Subcutaneous adipose tissue (tissue), 4 donors: ENCODE measurements around the gene ZNF264. TPM values are rescaled to one million over a fixed set of nuclear protein-coding genes. Genes with fewer than 3 reads are reported as not detected.

Experiments
- small RNA-seq: library from RNA; depleted of rRNA; stranded (forward); fragments of <200 nt; gene quantifications from one replicate; pipeline ENCODE3, GENCODE V24; 2016
- total RNA-seq, 4 donors: library from RNA; depleted of rRNA; stranded (reverse); fragments of >200 nt; gene quantifications; one replicate each; pipeline ENCODE4 v1.1.0, GENCODE V29; 2016
- TF ChIP-seq, protein P1 (sequence below): fragments of 450-650 bp; IDR thresholded peaks from one replicate; pipeline ENCODE4 v1.5.1; 2016; ENCODE audit warnings: low read depth, mild to moderate bottlenecking, control low read depth, antibody characterized with exemption, moderate library complexity

Gene ZNF264
- total RNA-seq, 4 donors from 2014 or later: 14.5 to 50.4 (median 26.3) TPM

DNA sequence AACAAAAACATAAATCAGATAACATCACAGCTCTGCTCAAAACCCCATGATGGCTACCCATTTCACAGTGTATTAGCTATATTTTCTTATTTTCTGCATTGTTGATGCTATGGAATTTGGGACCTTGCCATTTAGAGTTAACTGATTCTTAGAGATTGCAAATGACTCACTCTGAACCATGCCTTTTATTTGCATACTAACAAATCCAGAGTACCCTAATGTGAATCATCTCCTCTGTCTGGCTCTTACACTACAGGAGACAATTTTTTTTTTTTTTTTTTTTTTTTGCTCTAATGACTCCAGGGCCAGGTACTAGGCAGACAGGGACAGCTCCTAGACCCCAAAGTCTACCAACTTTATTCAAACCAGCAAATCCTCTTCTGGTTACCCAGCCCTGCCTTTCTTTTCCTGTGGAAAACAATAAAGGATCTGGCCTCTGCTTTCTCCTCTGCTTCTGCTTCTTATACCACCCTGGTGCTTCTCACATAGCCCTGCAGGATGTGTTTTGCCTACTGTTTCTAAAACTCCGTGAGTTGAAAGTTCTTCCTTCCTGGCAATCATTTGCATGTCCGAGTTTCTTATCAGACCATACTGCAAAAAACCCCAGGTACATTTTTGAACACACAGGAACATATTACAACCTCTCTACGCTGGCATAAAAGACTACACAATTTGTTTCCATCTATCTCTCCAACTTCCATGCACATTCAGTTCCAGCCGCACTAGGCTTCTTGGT lies 78.4 kb downstream of the ZNF264 start:
- TF ChIP-seq, protein P1, sequence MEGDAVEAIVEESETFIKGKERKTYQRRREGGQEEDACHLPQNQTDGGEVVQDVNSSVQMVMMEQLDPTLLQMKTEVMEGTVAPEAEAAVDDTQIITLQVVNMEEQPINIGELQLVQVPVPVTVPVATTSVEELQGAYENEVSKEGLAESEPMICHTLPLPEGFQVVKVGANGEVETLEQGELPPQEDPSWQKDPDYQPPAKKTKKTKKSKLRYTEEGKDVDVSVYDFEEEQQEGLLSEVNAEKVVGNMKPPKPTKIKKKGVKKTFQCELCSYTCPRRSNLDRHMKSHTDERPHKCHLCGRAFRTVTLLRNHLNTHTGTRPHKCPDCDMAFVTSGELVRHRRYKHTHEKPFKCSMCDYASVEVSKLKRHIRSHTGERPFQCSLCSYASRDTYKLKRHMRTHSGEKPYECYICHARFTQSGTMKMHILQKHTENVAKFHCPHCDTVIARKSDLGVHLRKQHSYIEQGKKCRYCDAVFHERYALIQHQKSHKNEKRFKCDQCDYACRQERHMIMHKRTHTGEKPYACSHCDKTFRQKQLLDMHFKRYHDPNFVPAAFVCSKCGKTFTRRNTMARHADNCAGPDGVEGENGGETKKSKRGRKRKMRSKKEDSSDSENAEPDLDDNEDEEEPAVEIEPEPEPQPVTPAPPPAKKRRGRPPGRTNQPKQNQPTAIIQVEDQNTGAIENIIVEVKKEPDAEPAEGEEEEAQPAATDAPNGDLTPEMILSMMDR: no peak

DNA sequence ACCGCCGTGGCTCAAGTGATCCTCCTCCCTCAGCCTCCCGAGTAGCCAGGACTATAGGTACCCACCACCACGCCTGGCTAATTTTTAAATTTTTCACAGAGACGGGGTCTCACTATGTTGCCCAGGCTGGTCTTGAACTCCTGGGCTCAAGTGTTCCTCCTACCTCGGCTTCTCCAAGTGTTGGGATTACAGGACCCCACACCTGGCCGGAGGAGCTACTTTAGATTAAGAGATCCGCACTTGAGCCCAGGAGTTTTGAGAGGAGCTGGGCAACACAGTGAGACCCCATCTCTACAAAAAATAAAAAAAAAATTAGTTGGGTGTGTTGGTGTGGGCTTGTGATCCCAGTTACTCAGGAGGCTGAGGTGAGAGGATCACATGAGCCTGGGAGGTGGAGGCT lies 80.0 kb downstream of the ZNF264 start:
- TF ChIP-seq, protein P1: no peak

Small RNA genes lying within 50 kb of the gene (small RNA-seq; reads per million reads assigned to genes)
- not detected for gene AC025588.3

Other genes with a start within 250 kb of the ZNF264 start
- gene USP29, start 71.5 kb upstream of the ZNF264 start, total RNA-seq: not detected
- gene ZIM3, start 46.3 kb upstream of the ZNF264 start, total RNA-seq: not detected
- not detected for gene DUXA, start 24.0 kb upstream of the ZNF264 start, total RNA-seq
- gene AURKC, start 39.5 kb downstream of the ZNF264 start, total RNA-seq: 1 to 10 TPM in 2 of 4 donors, under 1 TPM in 2; 0.33 to 2.1 (median 0.81) TPM
- gene ZNF805, start 49.1 kb downstream of the ZNF264 start, total RNA-seq: 10 to 100 TPM; 14.6 to 22.6 (median 17.3) TPM
- 10 to 100 TPM; 49.1 to 71.7 (median 61.1) TPM for gene ZNF460, start 89.0 kb downstream of the ZNF264 start, total RNA-seq
- gene ZNF543, start 129.0 kb downstream of the ZNF264 start, total RNA-seq: 1 to 10 TPM; 3.8 to 8.3 (median 7.1) TPM
- 1 to 10 TPM; 6.1 to 9.7 (median 7.0) TPM for gene ZNF304, start 159.8 kb downstream of the ZNF264 start, total RNA-seq
- 10 to 100 TPM in 3 of 4 donors, 1 to 10 TPM in 1; 9.4 to 24.3 (median 22.4) TPM for gene TRAPPC2B, start 172.1 kb downstream of the ZNF264 start, total RNA-seq
- 1 to 10 TPM; 1.1 to 4.8 (median 2.5) TPM for gene ZNF547, start 172.1 kb downstream of the ZNF264 start, total RNA-seq
- gene ZNF548, start 198.4 kb downstream of the ZNF264 start, total RNA-seq: 10 to 100 TPM; 16.6 to 37.4 (median 17.3) TPM
- gene ZNF17, start 219.7 kb downstream of the ZNF264 start, total RNA-seq: 10 to 100 TPM in 3 of 4 donors, 1 to 10 TPM in 1; 8.0 to 14.1 (median 12.4) TPM
- 1 to 10 TPM; 2.9 to 5.1 (median 3.8) TPM for gene ZNF749, start 243.8 kb downstream of the ZNF264 start, total RNA-seq